Embryonic facial prominence (tissue), 1 donor: Measurements from ENCODE around the gene CHAF1B.

Experiments used
- DNase-seq: peaks from one replicate; pipeline ENCODE4 v3.0.0-alpha.2; 2016; ENCODE audit errors: extremely low spot score

Gene CHAF1B

DNA sequence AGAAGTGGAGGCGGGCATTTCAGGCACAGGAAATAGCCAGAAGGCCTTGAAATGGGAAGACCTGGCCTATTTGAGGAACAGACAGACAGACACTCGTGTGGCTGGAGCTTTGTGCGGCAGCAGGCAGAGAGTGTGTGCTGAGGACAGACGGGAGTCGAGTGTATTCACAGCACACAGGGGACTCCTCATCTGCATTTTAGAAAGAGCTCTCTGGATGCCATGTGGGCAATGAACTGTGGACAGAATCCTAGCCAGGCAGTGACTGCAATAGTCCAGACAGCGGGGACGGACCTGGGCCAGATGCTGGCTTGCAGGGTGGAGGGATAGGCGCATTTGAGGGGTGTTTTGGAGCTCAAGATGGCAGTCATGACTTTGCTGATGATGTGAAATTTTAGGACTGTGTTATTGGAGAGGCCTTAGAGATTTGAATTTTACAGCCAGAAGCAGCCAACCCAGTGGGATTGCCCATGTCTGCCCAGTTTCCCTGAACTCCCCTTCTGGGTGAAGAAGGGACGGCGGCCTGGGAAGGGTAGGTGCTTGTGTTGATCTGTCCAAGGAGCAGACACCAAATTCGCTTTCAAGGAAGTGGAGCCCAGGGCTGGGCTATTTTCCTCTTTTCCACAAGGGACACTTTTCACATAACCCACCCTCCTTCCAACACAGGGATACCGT, 43.7 kb downstream of the CHAF1B start:
- DNase-seq: no peak

DNA sequence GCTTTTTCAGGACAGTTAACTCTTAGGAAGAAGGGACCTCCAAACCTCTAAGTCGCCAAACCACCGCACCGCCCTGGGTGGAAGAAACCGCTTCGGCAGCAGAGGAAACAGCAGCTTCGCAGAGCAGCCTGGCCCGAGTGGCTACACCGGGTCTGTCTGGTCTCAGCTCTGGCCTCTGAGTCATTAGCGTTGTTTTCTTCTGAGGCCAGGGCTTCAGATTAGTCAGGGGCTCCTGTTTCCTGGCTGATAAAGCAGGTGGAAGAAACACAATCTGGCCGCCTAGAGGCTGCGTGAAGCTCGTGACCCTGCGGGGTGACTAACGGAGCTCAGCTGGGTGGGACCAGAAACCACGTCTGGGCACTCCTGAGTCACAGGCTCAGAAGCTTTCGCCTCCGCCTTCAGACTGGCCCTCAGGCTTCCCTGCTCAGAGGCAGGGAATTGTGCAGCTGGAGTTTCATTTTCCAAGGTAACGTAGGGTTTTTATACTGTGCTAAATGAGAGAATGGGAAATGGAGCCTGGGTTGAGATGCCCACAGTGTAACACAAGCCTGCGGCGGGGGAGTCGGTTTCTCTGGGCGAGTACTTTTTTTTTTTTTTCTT, 44.9 kb downstream of the CHAF1B start:
- DNase-seq: no peak

GRCh38 chr21:36430841-36431240, 45.6 kb downstream of the CHAF1B start:
- DNase-seq: no peak

DNA sequence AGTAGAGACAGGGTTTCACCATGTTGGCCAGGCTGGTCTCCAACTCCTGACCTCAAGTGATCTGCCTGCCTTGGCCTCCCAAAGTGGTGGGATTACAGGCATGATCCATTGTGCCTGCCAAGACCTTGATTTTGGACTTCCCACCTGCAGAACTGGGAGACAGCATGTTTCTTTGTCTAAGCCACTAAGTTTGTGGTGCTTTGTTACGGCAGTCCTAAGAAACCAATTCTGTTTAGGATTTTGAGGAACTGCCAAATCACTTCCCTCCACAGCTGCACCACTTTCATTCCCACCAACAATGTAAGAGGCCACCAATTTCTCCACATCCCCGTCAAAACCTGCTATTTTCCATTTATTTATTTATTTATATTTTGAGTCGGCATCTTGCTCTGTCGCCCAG, 46.1 kb downstream of the CHAF1B start:
- no peak for DNase-seq

DNA sequence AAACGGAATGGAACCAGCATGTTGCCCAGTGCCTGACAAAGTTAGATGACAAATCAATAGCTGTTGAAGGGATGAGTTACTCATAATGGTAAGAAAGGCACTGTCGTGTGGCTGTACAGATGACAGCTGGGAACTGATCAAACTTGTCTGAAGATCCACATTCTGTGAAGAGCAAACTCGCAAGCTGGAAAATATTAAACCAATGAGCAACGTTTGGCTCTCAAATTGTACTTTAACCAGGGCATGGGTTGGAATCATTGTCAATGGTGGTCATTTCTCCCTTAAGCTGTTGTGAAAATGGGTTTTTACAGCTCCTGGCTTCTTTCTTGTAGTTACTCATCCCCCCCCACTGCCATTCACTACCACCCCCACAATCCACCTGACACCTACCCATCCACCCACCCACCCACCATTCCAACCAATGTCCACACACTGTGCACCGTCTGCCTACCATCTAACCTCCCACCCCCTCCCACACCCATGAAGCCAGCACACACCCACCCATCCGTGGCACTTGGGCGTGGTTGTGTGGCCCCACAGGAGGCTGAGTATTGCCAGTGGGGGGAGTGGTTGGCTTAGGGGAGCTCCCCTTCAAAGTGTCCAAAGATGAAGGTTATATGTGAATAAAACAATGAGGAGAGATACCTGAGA, 48.0 kb downstream of the CHAF1B start:
- DNase-seq: no peak

DNA sequence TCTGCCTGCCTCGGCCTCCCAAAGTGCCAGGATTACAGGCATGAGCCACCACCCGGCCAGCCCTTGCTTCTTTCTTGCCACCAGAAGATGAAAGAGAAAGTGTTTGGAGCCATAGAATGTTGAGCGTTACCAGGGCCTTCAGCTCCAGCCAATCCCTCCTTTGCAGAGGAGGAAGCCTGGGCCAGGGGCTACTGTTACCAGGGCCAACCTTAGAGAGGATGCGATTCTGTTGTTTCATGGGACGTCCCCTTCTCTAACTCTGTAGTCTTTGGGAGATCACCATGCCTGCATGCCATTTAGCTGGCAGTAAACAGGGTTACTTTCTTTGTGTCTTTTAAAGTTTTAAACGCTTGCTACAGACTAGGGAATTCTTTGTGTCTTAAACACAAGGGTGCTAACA, 49.0 kb downstream of the CHAF1B start:
- DNase-seq: no peak

GRCh38 chr21:36436829-36437744, 51.9 kb downstream of the CHAF1B start:
- no peak for DNase-seq

GRCh38 chr21:36437745-36438128, 52.5 kb downstream of the CHAF1B start:
- no peak for DNase-seq

DNA sequence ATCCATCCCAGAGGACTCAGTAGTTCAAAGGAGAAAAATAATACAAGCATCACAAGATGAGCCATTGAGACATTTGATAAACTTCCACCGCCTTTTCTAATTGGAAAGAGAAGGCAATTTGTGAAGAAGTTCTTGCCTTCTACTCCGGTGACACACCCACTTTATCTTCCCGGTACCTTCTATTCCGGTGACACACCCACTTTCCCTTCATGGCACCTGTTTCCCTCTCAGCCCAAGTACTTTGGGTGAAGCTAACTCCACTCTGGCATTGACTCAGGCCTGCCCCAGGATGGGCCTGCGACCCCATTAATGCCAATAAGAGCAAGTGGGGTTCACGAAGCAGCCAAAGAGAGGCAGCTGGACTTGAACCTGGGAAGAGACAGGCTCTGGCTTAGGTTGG, 56.5 kb downstream of the CHAF1B start:
- DNase-seq: no peak

- DNase-seq: no peak
Observed at GRCh38 chr21:36446301-36446700, 61.1 kb downstream of the CHAF1B start.

DNA sequence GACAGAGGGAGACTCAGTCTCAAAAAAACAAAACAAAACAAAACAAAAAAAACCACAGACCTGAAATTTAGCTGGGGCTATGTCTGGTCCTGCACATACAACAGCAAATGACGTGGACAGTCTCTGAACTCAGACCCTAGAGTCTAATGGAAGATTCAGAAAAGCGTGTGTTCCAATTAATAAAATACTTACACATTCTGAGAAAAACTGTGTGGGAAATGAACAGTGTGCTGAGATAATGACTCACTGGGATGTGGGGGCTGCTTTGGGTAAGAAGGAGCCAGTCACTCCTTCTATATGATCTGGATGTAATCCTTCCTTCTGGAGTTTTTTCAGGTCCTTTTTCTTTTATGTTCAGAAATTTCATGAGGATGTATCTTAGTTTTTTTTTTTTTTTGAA, 65.3 kb downstream of the CHAF1B start:
- DNase-seq: no peak

GRCh38 chr21:36451506-36451905, 66.3 kb downstream of the CHAF1B start:
- no peak for DNase-seq

- DNase-seq: no peak
Observed at GRCh38 chr21:36452281-36452825, 67.2 kb downstream of the CHAF1B start.

DNA sequence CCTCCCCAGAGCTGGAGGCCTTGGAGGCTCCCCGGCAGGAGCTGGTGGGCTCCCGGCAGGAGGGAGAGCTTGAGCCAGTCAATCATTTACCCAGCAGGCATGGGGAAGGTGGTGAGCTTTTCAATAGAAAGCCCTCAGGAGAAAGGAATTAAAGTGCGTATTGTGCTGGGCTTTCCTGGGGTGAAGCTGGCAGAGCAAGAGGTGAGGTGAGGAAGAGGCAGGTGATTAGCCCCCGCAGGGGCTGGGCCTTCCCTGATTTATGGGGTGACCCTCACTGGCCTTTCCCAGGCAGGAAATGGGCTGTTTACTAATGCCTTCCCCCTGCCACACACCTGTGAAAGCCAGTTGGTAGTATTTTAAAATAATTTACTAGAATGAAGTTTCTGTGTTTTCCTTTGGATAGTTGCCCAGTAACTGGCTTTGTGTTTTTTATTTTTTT, 68.9 kb downstream of the CHAF1B start:
- no peak for DNase-seq

DNA sequence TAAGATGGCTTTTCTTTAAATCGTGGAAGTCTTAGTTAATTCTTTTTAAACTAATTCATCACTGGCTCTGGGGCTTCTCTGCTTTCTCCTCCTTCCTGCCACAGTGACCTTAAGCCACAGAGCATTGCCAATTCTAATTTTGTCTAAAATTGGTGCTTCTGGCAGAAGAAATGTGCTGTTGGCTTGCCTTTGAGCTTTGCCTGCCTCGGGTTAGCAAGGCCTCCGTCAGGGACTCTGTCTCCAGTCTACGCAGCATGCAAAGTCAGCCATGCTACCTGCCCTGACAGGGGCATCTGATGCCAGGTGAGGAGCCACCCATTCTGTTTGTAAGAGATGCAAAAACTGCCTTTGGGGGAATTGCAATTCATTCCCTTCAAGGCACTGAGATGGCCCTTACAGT, 69.5 kb downstream of the CHAF1B start:
- DNase-seq: no peak

DNA sequence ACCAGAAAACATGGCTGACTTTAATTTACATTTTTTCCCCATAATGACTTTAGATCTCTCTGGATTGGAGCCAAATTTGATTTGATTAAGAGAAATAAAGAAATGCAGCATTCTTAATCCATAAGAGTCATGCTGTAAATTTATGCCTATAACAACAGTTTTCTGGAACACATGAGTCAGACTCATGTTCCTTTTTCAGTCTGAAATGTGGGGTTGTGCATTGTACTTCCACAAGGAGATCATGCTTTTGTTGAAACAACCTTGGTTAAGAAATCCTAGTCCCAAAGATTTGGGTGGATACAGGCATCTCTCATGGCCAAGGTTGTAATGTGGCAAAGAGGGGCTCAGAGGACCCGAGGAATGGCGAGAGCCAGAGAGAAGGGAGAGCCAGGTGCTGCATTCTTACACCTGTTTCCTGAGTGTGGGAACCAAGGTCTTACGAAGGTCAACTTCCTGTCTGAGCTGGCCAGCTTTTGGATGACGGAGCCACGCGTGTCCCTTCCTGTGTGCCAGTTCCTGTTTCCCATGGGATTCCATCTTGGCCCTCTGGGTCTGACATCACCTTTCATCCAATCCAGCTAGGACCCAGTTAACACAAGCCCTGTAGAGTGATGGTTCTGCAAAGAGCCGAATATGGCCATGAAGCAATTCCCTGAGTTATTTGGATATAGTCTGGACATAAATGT, 71.7 kb downstream of the CHAF1B start:
- DNase-seq: no peak

- no peak for DNase-seq
Observed at GRCh38 chr21:36459098-36459497, 73.9 kb downstream of the CHAF1B start.

DNA sequence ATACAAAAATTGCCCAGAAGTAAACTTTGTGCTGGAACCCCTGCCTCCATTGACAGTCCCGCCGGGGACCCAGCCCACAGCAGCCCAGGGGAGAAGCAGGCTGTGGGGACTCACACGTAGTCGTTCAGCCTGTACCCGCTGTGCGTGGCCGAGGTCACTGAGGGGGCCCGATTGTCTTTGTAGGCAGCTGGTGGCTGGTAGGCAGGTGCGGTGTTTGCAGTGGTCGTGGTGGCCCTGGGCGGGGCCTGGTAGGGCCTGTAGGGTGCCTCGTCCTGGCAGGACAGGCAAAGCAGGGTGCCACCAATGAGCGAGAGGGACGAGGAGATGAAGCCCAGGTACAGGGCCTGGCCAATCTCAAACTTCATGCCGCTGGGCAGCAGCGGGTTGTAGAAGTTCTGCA, 75.7 kb downstream of the CHAF1B start:
- DNase-seq: no peak

DNA sequence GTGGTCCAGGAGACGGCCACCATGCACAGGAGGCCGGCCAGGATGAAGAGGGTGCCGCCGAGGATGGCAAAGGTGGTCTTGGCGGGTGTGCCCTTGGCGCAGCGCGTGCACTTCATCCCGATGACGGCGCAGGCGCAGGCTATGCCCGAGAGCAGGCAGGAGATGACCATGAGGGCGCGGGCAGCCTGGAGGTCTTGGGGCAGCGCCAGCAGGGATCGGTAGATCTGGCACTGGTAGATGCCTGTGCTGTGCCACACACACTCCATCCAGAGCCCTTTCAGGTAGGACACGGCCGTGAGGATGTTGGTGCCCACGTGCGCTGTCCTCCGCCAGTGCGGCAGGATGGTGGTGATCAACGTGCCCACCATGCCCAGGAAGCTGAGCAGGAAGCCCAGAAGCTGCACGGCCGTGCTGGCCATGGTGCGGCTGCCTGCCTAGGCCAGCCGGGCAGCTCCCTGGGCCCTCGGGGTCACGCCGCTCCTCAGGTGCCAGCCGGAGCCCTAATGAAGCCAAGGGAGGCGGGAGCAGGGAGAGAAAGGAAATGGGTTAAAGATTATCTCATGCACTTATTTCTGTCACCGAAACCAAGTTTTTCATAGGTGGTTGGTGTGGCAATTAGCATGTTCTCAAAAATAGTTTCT, 76.2 kb downstream of the CHAF1B start:
- no peak for DNase-seq

GRCh38 chr21:36461918-36462486, 76.8 kb downstream of the CHAF1B start:
- no peak for DNase-seq

DNA sequence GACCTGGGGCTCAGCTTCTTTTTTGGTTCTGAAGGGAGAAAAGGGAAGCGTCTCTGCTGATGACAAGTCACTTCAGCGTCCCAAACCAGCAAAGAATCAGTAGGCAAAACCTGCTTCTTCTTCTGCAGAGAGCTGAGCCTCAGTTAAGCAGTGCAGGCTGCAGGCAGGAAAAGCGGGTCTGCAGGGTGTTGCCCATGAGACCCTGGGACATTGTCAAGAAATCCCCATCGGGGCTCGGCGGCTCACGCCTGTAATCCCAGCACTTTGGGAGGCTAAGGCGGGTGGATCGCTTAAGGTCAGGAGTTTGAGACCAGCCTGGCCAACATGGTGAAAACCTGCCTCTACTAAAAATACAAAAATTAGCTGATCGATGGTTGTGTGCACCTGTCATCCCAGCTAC, 78.0 kb downstream of the CHAF1B start:
- DNase-seq: no peak
